Measurements from ENCODE around the gene MT1A.

Gene MT1A

GRCh38 chr16:56637814-56638750, at the start of gene MT1A:
TSS of gene MT1A (plus strand) at chr16:56638666. CDS start at chr16:56638739, 73 bp downstream.
- no peak for DNase-seq

- no peak for DNase-seq
Measured at GRCh38 chr16:56588781-56589140, 49.7 kb upstream of the MT1A start.

- no peak for DNase-seq
Measured at GRCh38 chr16:56589141-56590039, 49.1 kb upstream of the MT1A start, which contains the start of gene MT3. TSS of gene MT3 (plus strand) at chr16:56589528. CDS start at chr16:56589591, 63 bp downstream.

GRCh38 chr16:56591377-56592060, 46.9 kb upstream of the MT1A start:
- DNase-seq: no peak

GRCh38 chr16:56593573-56594291, 44.7 kb upstream of the MT1A start:
- DNase-seq: no peak

GRCh38 chr16:56594292-56594619, 44.2 kb upstream of the MT1A start:
- DNase-seq: no peak

GRCh38 chr16:56600398-56600999, 38.0 kb upstream of the MT1A start:
- DNase-seq: no peak

- no peak for DNase-seq
Measured at GRCh38 chr16:56601325-56601724, 37.1 kb upstream of the MT1A start.

- no peak for DNase-seq
Measured at GRCh38 chr16:56603589-56603988, 34.9 kb upstream of the MT1A start.

- DNase-seq: no peak
Measured at GRCh38 chr16:56604966-56605365, 33.5 kb upstream of the MT1A start.

- no peak for DNase-seq
Measured at GRCh38 chr16:56605475-56605874, 33.0 kb upstream of the MT1A start.

- DNase-seq: no peak
Measured at GRCh38 chr16:56606071-56606475, 32.4 kb upstream of the MT1A start.

GRCh38 chr16:56606476-56607108, 31.9 kb upstream of the MT1A start:
- no peak for DNase-seq

GRCh38 chr16:56607109-56607618, 31.3 kb upstream of the MT1A start:
- no peak for DNase-seq

GRCh38 chr16:56607675-56608042, 30.8 kb upstream of the MT1A start:
- no peak for DNase-seq

- peak; percentile 94 for DNase-seq
Measured at GRCh38 chr16:56608043-56608875, 30.2 kb upstream of the MT1A start, which contains the start of gene MT2A. TSS of gene MT2A (plus strand) at chr16:56608584. CDS start at chr16:56608656, 72 bp downstream.

GRCh38 chr16:56608876-56609462, 29.5 kb upstream of the MT1A start:
- no peak for DNase-seq

GRCh38 chr16:56609463-56609921, 29.0 kb upstream of the MT1A start:
- peak; percentile 60 for DNase-seq

GRCh38 chr16:56610017-56610608, 28.4 kb upstream of the MT1A start:
- DNase-seq: no peak
